HG03558 (cell line): ENCODE results near the gene LITAF.

Experiments
- ATAC-seq: cut with Tn5 transposase; IDR thresholded peaks from one replicate; pipeline ENCODE4 v1.9.1; 2021; ENCODE audit warnings: moderate number of reproducible peaks; ENCODE audit not compliant: unreplicated experiment; ENCODE audit errors: extremely low read depth

LITAF gene

DNA sequence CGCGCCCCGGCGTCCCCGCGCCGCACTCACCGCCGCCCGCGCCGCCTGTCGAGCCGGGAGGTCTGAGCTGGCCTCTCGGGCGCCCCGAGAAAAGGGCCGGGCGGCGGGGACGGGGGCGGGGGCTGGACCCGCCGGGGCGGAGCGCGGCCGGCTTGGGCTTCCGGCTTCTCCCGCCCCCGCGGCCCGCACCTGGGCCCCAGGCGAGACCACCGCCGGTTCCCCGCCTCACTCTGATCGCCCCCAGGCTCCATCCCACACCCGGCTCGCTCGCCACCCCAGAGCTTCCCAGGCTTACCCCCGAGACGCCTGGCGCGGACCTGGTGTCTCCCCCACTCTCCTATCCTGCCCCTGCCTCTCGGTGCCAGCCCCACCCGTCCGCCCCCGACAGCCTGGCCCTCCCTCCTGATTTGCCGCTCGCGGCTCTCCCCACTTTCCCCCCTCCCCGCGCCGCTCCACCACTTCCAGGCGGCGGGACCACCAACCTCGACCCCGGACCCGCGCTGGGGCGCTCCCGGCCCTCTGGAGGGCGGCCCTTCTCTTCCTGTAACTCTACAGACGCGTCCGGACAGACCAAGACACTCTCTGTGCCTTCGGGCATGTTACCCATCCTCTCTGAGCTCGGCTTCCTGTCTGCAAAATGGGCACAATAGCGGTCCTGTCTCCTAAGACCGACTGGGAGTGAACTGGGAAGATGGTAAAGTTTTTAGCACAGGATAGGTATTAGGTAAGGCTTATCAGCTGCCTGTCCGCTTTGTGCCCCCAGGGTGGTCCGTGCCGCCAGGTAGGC is at the start of gene LITAF:
Gene LITAF (minus strand): TSS at position 64 of the 787 bp plus-strand sequence. CDS start 30,189 bp downstream, outside the sequence.
- no peak for ATAC-seq

DNA sequence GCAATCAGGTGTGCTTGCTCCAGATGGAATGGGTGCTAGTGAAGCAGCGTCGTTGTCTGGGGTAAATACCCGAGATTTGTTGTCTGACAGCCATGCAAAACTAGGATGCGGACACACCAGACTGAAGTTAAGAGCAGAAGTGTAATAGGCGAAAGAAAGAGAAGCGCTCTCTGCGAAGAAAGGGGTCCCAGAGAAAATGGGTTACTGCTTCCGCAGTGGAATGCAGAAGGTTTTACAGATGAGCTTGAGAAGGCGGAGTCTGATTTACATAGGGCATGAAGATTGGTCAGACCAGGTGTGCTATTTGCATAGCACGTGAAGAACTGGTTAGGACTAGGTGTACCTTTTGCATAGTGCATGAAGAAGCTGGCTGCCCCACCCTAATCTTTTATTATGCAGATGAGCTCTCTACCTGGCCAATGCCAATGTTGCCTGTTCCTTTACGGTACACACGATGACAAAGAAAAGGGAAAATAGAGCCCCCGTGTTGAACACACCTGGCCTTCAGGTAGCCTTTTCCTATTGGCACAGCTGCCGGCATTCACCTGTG is 49.5 kb upstream of the LITAF start:
- ATAC-seq: no peak

DNA sequence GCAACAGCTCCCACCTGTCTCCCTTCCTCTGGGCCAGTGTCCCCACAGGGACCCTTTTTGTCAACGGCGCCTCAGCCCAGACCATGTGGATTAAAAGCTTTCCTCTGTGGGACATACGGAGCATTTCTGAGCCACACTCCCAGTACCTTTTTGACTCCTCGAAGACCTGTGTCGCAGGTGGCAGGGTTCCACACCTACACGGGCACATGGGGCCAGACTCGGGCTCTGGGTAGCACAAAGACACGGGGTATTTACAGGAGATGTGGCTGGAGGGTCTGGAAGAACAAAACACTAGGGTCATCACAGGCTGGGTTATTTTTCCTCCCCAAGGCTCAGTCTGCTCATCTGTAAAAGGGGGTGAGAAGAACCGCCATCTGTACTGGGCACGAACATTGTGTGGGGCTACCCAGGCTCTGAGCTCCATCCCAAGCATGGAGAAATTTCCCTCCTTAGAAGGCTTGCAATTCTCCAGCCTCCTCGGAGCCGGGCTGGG is 49.0 kb upstream of the LITAF start:
- ATAC-seq: no peak

DNA sequence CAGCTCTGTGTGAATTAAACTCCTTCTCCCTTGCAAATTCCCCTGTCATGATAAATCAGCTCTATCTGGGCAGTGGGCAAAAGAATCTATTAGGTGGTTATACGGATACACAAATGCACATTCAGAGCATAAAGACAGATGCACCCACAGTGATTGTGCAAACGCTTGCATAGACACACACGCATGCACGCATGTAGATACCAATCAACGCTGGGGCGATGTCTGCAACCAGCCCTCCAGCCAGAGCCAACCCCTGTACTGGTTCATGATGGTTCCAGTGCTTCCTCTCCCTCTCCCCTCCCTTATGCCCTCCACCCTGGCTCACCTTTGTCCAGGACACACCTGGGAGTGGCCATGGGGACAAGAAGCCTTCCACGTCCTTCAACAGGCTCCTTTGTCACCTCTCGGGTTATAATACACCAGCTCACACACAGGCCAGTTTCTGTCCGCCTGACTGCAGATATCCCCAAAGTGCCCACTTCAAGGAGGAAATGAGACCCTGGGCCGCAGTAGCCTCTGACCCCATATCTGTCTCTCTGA is 48.5 kb upstream of the LITAF start:
- no peak for ATAC-seq

DNA sequence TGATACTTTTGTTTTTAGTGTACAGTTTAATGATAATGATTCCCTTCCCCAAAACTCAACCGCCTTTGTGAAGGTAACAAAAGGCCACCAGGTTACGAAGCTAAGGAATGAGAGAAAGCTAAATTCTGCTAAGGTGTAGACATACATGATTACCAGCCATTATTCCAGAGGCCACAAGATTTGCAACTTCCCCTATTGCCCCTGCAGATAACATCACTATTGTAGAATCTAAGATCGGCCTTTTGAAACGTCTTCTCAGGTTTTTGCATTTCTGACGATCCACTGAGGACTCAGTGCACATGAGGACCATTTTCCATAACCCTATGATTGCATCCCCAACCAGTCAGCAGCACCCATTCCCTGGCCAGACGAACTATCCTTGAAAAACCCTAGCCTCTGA is 47.6 kb upstream of the LITAF start:
- no peak for ATAC-seq

DNA sequence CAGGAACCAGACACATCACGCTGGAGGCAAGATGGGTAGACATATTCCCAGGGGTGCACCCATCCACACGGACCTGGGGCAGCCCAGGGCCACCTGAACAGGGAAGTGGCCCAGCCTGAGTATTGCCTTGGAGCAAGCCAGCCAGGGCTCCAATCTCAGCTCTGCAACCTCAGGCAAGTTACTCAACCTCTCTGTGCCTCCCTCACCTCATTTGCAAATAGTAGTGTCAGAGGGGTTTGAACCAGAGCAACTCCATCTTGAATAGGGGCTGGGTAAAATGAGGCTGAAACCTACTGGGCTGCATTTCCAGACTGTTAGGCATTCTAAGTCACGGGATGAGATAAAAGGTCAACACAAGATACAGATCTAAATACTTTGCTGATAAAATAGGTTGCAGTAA is 46.4 kb upstream of the LITAF start:
- ATAC-seq: no peak

DNA sequence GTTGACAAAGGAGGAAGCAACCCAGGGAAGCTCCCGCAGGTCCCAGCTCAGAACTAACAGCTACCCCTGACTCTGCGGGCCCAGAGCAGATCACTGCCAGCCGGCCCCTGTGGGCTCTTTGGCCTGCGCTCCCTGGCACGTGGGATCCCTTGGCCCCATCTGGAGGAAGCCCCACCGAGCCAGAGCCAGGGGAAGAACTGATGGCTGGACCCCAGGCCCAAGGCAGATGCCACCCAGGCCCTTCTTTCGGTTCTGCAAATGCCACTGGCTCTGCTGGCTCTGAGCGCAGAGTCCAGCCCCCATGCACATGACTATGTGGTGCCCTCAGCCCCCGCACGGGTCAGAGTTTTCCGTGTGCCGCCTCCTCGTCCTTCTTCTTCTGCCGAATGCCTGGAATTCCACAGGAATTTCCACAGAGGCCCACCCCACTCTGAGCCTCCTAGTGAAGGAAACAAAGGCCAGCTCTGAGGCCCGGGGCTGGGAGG is 45.8 kb upstream of the LITAF start:
- ATAC-seq: no peak

DNA sequence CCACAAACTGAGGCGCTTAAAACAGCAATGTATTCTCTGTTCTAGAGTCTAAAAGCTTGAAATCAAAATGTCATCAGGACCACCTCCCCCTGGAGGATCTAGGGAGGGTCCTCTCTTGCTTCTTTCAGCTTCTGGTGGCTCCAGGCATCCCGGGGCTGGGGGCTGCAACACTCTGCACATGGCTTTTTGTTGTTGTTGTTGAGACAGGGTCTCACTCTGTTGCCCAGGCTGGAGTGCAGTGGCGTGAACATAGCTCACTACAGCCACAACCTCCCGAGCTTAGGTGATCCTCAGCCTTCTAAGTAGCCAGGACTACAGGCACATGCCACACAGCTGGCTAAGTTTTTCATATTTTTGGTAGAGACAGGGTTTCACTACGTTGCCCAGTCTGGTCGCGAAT is 44.5 kb upstream of the LITAF start:
- no peak for ATAC-seq

DNA sequence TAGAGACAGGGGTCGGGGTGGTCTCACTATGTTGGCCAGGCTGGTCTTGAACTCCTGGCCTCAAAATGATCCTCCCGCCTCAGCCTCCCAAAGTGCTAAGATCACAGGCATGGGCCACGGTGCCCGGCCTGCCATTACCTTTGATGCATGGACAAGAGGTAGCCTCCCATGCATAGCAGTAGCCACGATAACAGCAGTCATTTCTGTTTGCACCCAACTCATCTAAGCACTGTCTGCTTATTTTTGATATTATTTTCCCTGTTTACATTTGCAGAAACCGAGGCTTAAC is 44.0 kb upstream of the LITAF start:
- no peak for ATAC-seq

DNA sequence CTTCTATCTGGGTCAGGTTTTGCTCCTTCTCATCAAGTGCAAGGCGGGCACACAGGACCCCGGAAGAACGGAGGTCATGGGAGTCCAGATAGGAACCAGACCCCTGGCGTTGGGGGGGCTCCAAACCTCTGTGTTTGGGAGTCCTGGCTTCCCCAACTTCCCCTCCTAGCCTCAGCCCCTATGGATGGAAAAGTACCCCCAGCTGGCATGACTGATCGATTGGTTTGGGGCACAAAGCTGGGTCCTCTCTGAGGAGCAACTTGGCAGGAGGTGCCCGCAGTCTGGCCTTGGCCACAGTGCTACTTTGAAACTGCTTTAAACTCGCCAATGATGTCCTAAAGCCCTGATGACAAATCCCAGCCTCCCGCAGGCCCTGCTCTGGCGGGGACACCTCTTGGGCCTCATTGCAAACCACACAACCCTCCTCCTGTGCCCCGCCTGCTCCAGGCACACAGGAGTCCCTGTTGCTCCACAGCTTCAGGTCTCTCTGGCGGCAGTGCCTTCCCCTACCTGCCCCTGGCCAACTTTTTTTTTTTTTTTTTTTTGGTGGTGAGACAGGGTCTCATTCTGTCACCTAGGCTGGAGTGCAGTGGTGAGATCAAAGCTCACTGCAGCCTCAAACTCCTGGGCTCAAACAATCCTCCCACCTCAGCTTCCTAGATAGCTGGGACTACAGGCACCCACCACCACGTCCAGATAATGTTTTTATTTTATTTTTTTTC is 43.5 kb upstream of the LITAF start:
- ATAC-seq: no peak

DNA sequence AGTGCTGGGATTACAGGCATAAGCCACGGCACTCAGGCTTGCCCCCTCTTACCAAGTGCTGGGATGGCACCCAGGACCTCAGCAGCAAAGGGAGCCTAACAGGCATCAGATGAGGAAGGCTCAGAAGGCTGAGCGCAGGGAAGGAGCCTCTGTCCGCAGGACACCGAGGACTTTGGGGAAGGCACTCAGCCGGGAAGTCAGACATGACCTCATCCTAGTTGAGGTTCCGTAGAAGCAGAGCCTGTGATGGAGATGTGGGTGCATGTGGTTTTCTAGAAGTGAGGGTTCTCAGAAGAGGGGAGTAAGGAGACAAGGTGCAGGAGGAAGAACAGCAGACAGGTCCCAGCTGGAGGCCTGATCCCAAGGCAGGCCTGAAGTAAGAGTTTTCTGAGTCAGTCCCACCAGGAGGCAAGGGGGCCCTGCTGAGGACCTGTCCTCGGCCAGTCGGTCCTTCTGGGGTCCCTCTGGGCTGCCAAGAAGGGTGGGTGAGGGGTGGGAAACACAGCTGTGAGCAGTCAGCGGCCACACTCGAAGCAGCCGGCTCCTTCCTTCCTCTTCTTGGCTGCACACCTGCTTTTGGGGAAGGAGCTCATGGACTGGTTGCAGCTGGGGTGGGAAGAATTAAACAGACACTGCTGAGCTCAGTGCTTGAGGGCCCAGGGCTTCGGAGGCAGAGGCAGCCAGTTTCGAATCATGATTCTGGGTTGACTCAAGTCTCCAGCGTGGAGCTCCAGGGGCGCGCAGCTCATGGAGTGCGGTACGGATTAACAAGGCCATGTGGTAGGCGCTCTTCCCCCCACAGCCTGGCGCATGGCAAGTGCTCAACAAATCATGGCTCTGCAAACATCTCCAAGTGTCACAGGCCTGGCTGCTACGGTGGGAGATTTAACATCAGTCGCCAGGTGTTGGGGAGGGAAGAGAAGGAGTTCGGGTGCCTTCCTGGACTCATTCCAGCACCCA is 42.6 kb upstream of the LITAF start:
- no peak for ATAC-seq

DNA sequence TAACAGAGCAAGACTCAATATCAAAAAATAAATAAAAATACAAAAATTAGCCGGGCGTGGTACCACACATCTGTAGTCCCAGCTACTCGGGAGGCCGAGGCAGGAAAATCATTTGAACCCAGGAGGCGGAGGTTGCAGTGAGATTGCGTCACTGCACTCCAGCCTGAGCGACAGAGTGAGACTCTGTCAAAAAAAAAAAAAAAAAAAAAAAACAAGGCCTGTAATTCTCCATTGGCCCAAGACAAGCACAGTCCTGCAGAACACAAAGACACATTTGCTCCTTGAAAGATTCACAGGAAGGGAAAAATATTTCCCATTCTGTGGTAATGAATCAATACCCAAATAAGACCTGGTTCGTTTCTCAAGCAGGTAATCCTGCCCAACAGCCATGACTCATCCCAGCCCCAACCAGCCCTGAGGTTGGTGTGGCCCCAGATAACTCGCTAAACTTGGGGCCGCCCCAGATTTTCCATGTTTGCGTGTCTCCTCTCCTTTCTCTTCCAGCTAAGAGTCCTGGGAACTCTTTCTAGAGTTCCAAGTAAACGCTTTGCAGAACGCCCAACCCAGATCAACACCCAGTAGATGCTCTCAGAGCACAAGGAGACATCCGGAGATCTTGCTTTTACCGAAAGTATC is 41.2 kb upstream of the LITAF start:
- no peak for ATAC-seq

DNA sequence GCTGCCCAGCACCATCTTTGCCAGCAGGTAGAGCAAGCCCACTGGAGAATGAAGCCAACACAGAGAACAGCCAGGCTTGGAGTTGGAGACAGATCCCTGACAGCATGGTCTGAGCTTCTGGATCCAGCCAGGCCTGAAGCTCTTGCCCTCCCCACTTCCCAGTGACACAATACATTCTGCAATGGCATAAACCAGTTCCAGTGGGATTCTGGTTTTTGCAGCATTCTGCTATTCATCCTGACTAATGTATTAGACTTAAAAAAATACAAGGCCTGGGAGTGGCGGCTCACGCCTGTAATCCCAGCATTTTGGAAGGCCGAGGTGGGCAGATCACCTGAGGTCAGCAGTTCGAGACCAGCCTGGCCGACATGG is 40.6 kb upstream of the LITAF start:
- no peak for ATAC-seq

DNA sequence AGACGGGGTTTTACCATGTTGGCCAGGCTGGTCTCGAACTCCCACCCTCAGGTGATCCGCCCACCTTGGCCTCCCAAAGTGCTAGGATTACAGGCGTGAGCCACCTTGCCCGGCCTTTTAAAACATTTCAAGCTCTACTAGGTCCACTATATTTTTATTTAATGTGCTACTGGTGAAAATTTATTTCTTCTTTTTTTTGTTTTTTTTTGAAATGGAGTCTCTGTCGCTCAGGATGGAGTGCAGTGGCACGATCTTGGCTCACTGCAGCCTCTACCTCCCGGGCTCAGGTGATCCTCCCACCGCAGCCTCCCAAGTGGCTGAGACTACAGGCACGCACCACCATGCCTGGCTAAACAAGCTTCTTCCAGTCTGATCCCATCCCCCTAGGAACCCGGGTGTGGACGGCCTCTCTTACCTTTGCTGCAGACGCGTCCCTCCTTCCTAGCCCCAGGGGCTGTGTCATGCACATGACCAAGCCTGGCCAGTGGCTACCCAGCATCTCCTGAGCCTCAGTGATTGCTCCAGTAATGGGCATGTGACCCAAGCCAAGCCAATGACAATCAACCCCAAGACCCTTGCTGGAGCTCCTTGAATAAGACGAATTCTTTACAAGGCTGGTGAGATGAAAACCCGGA is 40.1 kb upstream of the LITAF start:
- no peak for ATAC-seq

DNA sequence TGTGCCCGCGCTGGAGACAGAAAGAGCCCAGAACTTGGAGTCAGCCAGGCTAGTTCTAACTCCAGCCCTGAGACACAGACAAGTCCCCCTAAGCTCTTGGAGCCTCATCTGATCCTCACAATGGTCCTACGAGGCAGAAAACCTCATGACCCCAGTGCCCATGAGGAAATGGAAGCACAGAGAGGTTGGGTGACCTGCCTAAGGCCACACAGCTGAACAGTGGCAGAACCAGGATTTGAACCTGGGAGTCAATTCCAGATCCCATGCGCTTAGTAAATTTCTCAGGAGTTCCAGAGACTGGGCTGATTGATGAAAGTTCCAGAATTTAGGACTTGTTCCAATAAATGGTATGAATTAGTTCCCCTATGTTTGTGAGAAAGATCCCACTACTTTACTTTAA is 39.0 kb upstream of the LITAF start:
- ATAC-seq: no peak

DNA sequence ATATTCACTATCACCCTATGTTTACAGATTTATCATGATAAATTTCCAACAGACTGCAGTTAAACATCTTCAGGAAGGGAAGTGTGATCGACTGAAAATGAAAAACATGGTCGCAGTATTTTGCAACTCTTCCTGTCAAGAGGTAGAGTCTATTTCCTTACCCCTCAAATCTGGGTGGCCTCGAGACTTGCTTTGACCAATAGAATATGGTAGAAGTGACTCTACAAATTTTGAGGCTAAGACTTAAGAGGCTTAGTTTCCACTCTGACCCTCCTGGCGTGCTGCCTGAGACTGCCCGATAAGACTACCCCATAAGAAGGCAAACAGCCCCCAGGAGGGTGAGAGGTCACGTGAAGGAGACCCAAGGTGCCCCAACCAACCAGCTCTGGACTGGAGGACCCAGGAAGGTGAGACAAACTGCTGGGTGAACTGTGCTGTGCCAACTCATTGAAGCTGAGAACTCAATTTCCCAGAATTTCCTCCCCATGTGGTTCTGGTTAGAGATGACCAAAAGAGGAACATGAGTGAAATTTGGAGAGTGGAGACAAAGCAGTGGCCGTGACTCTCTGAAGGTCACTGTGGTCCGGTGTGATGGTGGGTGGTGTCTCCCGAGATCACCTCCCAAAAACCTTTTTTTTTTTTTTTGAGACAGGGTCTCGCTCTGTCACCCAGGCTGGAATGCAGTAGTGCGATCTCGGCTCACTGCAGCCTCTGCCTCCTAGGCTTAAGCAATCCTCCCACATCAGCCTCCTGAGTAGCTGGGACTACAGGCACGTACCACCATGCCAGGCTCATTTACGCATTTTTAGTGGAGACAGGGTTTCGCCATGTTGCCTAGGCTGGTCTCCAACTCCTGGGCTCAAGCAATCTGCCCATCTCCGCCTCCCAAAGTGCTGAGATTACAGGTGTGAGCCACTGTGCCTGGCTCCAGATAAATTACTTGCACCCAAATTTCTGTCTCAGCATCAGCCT is 38.2 kb upstream of the LITAF start:
- no peak for ATAC-seq

DNA sequence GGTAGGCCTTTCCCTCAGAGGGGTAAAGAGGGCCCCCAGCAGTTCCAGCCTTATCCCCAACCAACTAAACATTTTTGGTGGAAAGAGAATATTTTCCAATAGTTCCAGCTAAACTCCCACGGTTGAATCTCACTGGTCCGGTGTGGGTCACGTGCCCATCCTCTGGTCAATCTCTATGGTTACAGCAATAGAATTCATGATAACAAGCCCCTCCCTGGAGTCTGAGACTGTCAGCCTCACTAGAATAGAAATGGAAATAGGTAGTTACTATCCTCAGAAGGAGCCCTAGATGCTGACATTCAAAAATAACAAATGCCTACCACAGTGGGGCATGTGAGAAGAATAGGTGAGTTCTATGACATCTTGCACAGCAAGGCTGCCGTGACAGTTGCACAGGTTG is 37.5 kb upstream of the LITAF start:
- no peak for ATAC-seq
